Panc1 (cell line): ENCODE measurements around the gene AP3S2. TPM values are rescaled to one million over a fixed set of nuclear protein-coding genes. Genes with fewer than 3 reads are reported as not detected.

Experiments used
- ATAC-seq: fragments of 200-7000 bp; cut with Tn5 transposase; 2 replicates; pipeline ENCODE4 v1.9.1; 2020; ENCODE audit warnings: mild to moderate bottlenecking, moderate library complexity
- BruUV-seq: library from RNA; stranded (reverse); fragments of 400-500 nt; replicated peaks from 2 replicates; lab custom pipeline; 2021; lab: Mats Ljungman, UMichigan
- CTCF ChIA-PET: fragments of 300-600 bp; sonication (Branson Sonifier 250); formaldehyde crosslinking; loops from one replicate; lab custom pipeline; 2022; ENCODE audit warnings: antibody characterized with exemption; lab: Charles Lee
- POLR2A ChIA-PET: fragments of 300-600 bp; sonication (Branson Sonifier 250); formaldehyde crosslinking; loops from one replicate; lab custom pipeline; 2022; ENCODE audit warnings: antibody characterized with exemption; lab: Charles Lee
- DNase-seq: peaks from one replicate; pipeline ENCODE4 v3.0.0-alpha.2; 2010; ENCODE audit warnings: low read depth, low spot score
- H3K27ac ChIP-seq: 2 replicates; pipeline ENCODE4 v1.5.1; 2011; ENCODE audit warnings: mild to moderate bottlenecking, low read length, inconsistent platforms
- H3K27me3 ChIP-seq: fragments of 200-500 bp; sonication (Bioruptor generic); 2 replicates; pipeline ENCODE4 v1.6.0; 2014; ENCODE audit warnings: low read length, inconsistent platforms; ENCODE audit not compliant: control insufficient read depth, insufficient read depth
- H3K36me3 ChIP-seq: fragments of 200-500 bp; sonication (Bioruptor generic); 2 replicates; pipeline ENCODE4 v1.5.1; 2014; ENCODE audit warnings: inconsistent platforms, mild to moderate bottlenecking, low read length, moderate library complexity; ENCODE audit not compliant: control insufficient read depth, insufficient read depth
- H3K4me1 ChIP-seq: 2 replicates; pipeline ENCODE4 v1.5.1; 2011; ENCODE audit warnings: inconsistent platforms, mild to moderate bottlenecking, low read length, moderate library complexity; ENCODE audit not compliant: control insufficient read depth, insufficient read depth
- H3K4me3 ChIP-seq, 2 experiments: 2 replicates each; pipeline ENCODE4 v1.5.1; 2011 to 2012; ENCODE audit warnings: low read depth in 2 of 2, low read length in 2 of 2, mild to moderate bottlenecking in 2 of 2, inconsistent platforms in 1 of 2, moderate library complexity in 1 of 2
- H3K9me3 ChIP-seq: fragments of 200-500 bp; sonication (Bioruptor generic); 2 replicates; pipeline ENCODE4 v1.5.1; 2014; ENCODE audit warnings: low read depth, mild to moderate bottlenecking, inconsistent platforms, low read length, moderate library complexity; ENCODE audit not compliant: control insufficient read depth, insufficient read depth
- POLR2AphosphoS5 ChIP-seq: IDR thresholded peaks from 2 replicates; pipeline ENCODE4 v1.6.1; 2012; ENCODE audit warnings: mild to moderate bottlenecking, low read depth, low read length, moderate library complexity
- SIN3A ChIP-seq: IDR thresholded peaks from 2 replicates; pipeline ENCODE4 v1.6.1; 2012; ENCODE audit warnings: low read depth, mild to moderate bottlenecking, low read length, moderate library complexity, borderline replicate concordance; ENCODE audit not compliant: insufficient read depth
- TCF7L2 ChIP-seq: IDR thresholded peaks from 2 replicates; pipeline ENCODE4 v1.6.1; 2011; ENCODE audit warnings: mild to moderate bottlenecking, low read depth, low read length, inconsistent platforms
- in situ Hi-C: cut with HindIII; loops from 2 replicates; pipeline ENCODE4 v1.10.0; 2016; ENCODE audit warnings: low sequenced_read_pairs, low pct_unique_long_range_greater_than_20kb
- intact Hi-C: fragments of 100-400 bp; cut with micrococcal nuclease; formaldehyde crosslinking; loops from one replicate; pipeline ENCODE4 v1.10.0; 2022; ENCODE audit not compliant: unreplicated experiment
- total RNA-seq: library from RNA; stranded (reverse); gene quantifications from one replicate; pipeline ENCODE4 v1.2.1, GENCODE V29; 2021; ENCODE audit not compliant: unreplicated experiment
- TF ChIP-seq, protein P1 (sequence below): fragments of 450-650 bp; IDR thresholded peaks from 2 replicates; pipeline ENCODE4 v1.5.1; 2017; ENCODE audit warnings: mild to moderate bottlenecking
- TF ChIP-seq, protein P2 (sequence below), 2 experiments: IDR thresholded peaks; 2 replicates each; pipeline ENCODE4 v1.6.1; 2011 to 2012; ENCODE audit warnings: low read depth in 2 of 2, control low read depth in 1 of 2, low read length in 1 of 2, mild to moderate bottlenecking in 1 of 2, moderate library complexity in 1 of 2; ENCODE audit not compliant: insufficient read depth in 1 of 2

AP3S2 gene
- total RNA-seq, 1 experiment from 2014 or later = 24.6 TPM

DNA sequence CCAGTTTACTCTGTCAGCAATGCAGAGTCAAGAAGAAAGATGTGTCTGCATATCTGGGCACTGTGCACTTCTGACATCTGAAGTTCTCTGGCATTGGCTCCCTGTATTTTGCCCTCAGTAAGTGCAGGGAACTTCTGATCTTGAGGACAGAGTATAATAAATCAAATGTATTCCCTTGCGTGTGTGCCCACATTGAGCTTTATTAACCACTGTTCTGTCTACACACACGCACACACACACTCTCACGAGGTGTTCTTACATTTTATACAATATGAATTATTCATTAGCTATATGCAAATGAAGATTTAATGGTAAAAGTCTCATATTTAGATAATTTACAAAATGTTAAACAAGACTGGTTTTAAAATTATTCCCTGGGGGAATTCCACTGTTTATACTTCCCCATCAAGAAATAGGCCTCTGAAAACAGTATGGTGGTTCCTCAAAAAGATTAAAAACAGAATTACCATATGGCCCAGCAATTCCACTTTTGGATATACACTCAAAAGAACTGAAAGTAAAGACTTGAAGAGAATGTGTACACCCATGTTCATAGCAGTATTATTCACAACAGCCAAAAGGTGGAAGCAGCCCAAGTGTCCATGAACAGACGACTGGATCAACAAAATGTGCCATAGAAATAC lies 54.5 kb downstream of the AP3S2 start:
- in situ Hi-C loops = no loop called here
- POLR2A ChIA-PET = no interaction called here
- BruUV-seq = no TSS peak

DNA sequence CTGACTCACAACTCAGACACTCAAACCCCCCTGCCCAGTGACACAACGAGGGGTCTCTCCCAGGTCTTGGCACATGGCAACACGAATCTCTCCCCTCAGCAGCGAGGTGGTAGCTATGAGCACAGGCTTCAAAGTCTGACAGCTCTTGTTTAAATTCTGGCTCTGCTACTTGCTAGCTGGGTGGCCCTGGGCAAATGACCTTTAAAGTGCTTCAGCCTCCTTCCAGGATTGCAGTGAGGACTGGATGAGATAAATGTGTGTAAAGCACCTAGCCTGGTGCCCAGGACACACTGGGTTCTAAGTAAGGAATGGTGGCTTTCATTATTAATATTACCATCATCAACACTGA lies 56.0 kb downstream of the AP3S2 start:
- DNase-seq = no peak
- no peak overlapping the region for H3K4me3 ChIP-seq
- H3K27me3 ChIP-seq = no peaks in the 10 kb centered on the region
- intact Hi-C loops (no loop called here), in situ Hi-C loops (no loop called here)
- H3K4me1 ChIP-seq = no peaks in the 10 kb centered on the region
- no peak overlapping the region for H3K27ac ChIP-seq
- TF ChIP-seq, protein P1, sequence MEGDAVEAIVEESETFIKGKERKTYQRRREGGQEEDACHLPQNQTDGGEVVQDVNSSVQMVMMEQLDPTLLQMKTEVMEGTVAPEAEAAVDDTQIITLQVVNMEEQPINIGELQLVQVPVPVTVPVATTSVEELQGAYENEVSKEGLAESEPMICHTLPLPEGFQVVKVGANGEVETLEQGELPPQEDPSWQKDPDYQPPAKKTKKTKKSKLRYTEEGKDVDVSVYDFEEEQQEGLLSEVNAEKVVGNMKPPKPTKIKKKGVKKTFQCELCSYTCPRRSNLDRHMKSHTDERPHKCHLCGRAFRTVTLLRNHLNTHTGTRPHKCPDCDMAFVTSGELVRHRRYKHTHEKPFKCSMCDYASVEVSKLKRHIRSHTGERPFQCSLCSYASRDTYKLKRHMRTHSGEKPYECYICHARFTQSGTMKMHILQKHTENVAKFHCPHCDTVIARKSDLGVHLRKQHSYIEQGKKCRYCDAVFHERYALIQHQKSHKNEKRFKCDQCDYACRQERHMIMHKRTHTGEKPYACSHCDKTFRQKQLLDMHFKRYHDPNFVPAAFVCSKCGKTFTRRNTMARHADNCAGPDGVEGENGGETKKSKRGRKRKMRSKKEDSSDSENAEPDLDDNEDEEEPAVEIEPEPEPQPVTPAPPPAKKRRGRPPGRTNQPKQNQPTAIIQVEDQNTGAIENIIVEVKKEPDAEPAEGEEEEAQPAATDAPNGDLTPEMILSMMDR = no peak
- TF ChIP-seq, protein P2, sequence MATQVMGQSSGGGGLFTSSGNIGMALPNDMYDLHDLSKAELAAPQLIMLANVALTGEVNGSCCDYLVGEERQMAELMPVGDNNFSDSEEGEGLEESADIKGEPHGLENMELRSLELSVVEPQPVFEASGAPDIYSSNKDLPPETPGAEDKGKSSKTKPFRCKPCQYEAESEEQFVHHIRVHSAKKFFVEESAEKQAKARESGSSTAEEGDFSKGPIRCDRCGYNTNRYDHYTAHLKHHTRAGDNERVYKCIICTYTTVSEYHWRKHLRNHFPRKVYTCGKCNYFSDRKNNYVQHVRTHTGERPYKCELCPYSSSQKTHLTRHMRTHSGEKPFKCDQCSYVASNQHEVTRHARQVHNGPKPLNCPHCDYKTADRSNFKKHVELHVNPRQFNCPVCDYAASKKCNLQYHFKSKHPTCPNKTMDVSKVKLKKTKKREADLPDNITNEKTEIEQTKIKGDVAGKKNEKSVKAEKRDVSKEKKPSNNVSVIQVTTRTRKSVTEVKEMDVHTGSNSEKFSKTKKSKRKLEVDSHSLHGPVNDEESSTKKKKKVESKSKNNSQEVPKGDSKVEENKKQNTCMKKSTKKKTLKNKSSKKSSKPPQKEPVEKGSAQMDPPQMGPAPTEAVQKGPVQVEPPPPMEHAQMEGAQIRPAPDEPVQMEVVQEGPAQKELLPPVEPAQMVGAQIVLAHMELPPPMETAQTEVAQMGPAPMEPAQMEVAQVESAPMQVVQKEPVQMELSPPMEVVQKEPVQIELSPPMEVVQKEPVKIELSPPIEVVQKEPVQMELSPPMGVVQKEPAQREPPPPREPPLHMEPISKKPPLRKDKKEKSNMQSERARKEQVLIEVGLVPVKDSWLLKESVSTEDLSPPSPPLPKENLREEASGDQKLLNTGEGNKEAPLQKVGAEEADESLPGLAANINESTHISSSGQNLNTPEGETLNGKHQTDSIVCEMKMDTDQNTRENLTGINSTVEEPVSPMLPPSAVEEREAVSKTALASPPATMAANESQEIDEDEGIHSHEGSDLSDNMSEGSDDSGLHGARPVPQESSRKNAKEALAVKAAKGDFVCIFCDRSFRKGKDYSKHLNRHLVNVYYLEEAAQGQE (IDR thresholded peaks at IDR 0.05; ENCODE audit: insufficient read depth in 1 of 2, low read depth in 2 of 2, low read length in 1 of 2) = no peak
- no peak for TF ChIP-seq TCF7L2
- no peaks in the 10 kb centered on the region for H3K9me3 ChIP-seq
- BruUV-seq = no TSS peak
- POLR2A ChIA-PET = no interaction called here
- H3K36me3 ChIP-seq = 0 out of 2 replicates have a peak, but pooled peaks cover 2% of the 10 kb centered on the region
- CTCF ChIA-PET = no interaction called here
- ATAC-seq = no peak

More for the DNA sequence above, 54.5 kb downstream of the AP3S2 start:
- Histone ChIP-seq H3K4me3 (no peak overlapping the region), H3K9me3 (no peaks in the 10 kb centered on the region), H3K36me3 (0 out of 2 replicates have a peak, but pooled peaks cover 2% of the 10 kb centered on the region), H3K4me1 (no peaks in the 10 kb centered on the region), H3K27me3 (no peaks in the 10 kb centered on the region), H3K27ac (no peak overlapping the region)
- no peak for DNase-seq
- CTCF ChIA-PET = no interaction called here
- no peak for ATAC-seq
- no peak for TF ChIP-seq TCF7L2
- TF ChIP-seq SIN3A = no peak
- TF ChIP-seq, protein P2 (IDR thresholded peaks at IDR 0.05; ENCODE audit: insufficient read depth in 1 of 2, low read depth in 2 of 2, low read length in 1 of 2) = no peak
- TF ChIP-seq, protein P1 = no peak
- TF ChIP-seq POLR2AphosphoS5 = no peak
- intact Hi-C loops = no loop called here
